ENCODE measurements around the gene LPP. TPM values are rescaled to one million over a fixed set of nuclear protein-coding genes. Genes with fewer than 3 reads are reported as not detected.

LPP gene
- total and polyA plus RNA-seq, 9 of the 15 experiments (the other 6 are each of a cell fraction or from before 2014, with no cell fraction given), result 0.07 to 0.18 TPM; not detected in 7

- no peaks in the 10 kb centered on the region for H4K20me1 ChIP-seq (replicated peaks; ENCODE audit: control insufficient read depth, insufficient read depth, low read length)
- in situ Hi-C loops (cut with MboI), result no loop called here
- intact Hi-C loops (cut with micrococcal nuclease), result no loop called here
- H3K4me3 ChIP-seq, result no peak overlapping the region
- FAIRE-seq (no peak), DNase-seq (ENCODE audit: extremely low read depth in 1 of 4, low spot score in 3 of 4) (no peak), ATAC-seq (no peak)
- no peaks in the 10 kb centered on the region for H3K9me1 ChIP-seq (ENCODE audit: control insufficient read depth, insufficient read depth, low read length)
- no peaks in the 10 kb centered on the region for H3K4me1 ChIP-seq (replicated peaks in 1 of 2; ENCODE audit: control insufficient read depth in 2 of 2, insufficient read depth in 2 of 2, low read length in 2 of 2)
- H3K27ac ChIP-seq (ENCODE audit: extremely low read depth, low read depth, low read length), result no peak overlapping the region
- H3K9ac ChIP-seq (ENCODE audit: insufficient read depth in 1 of 2, low read depth in 2 of 2, low read length in 2 of 2), result no peak overlapping the region
- H3K79me2 ChIP-seq (ENCODE audit: control insufficient read depth, insufficient read depth, low read length), result no peaks in the 10 kb centered on the region
- no peaks in the 10 kb centered on the region for H3K27me3 ChIP-seq (ENCODE audit: control insufficient read depth in 2 of 2, insufficient read depth in 2 of 2, low read length in 2 of 2)
- no peaks in the 10 kb centered on the region for H3K9me3 ChIP-seq (replicated peaks; ENCODE audit: control insufficient read depth, insufficient read depth, low read depth, low read length)
- BruUV-seq (replicated peaks), result no TSS peak
- no peaks in the 10 kb centered on the region for H3K36me3 ChIP-seq (ENCODE audit: control insufficient read depth, insufficient read depth, low read length)
- no peak overlapping the region for H3K4me2 ChIP-seq (ENCODE audit: insufficient read depth, low read length)
- CTCF ChIA-PET (ENCODE audit: low intra/inter-chr PET ratio), result no interaction called here
- POLR2A ChIA-PET, result no interaction called here
- WGBS (ENCODE audit: insufficient coverage, low coverage, missing lambda C conversion rate), result 3% methylated on average over 2 of the region's 2 CpGs
- no peak overlapping the region for H2AFZ ChIP-seq (ENCODE audit: low read depth, low read length)
- no peak for TF ChIP-seq MYBL2 (IDR thresholded peaks at IDR 0.05; ENCODE audit: low read depth)
- no peak for TF ChIP-seq MYBL2 (CRISPR knock-in tag; IDR thresholded peaks at IDR 0.05; ENCODE audit: borderline replicate concordance)
- TF ChIP-seq NEUROD1 (IDR thresholded peaks at IDR 0.05; ENCODE audit: borderline replicate concordance, low read depth, low read length, partially characterized antibody), result no peak
- no peak for TF ChIP-seq PHF20 (IDR thresholded peaks at IDR 0.05; ENCODE audit: partially characterized antibody)
- TF ChIP-seq AFF4 (CRISPR knock-in tag; IDR thresholded peaks at IDR 0.05), result no peak
- no peak for TF ChIP-seq TAF15 (IDR thresholded peaks at IDR 0.05; ENCODE audit: low read depth, low read length)
- no peak for TF ChIP-seq GATA2 (CRISPR knock-in tag; IDR thresholded peaks at IDR 0.05)
- TF ChIP-seq NR2C2 (CRISPR knock-in tag; IDR thresholded peaks at IDR 0.05), result no peak
- TF ChIP-seq NR2C2 (tag; IDR thresholded peaks at IDR 0.05), result no peak
- TF ChIP-seq ATF2 (CRISPR knock-in tag; IDR thresholded peaks at IDR 0.05), result no peak
- no peak for TF ChIP-seq ATF4 (CRISPR knock-in tag; IDR thresholded peaks at IDR 0.05)
- no peak for TF ChIP-seq TAL1 (IDR thresholded peaks at IDR 0.05)
- no peak for TF ChIP-seq CEBPG (CRISPR knock-in tag; IDR thresholded peaks at IDR 0.05)
- TF ChIP-seq CEBPG (tag; conservative IDR thresholded peaks at IDR 0.05 in 1 of 2, IDR thresholded peaks at IDR 0.05 in 1 of 2), result no peak
- TF ChIP-seq SLC30A9 (CRISPR knock-in tag; IDR thresholded peaks at IDR 0.05), result no peak
- TF ChIP-seq CREB5 (CRISPR knock-in tag; IDR thresholded peaks at IDR 0.05), result no peak
These were observed 242.3 kb downstream of the LPP start for GRCh38 chr3:188396251-188396650.

All from K562 (cell line).